ENCODE results near the gene ATP9B. TPM values are rescaled to one million over a fixed set of nuclear protein-coding genes. Genes with fewer than 3 reads are reported as not detected.

Gene ATP9B
- total and polyA plus RNA-seq, 3 donors from 2014 or later = 32.4 to 113 (median 78.2) TPM

- WGBS, 2 donors = 45 to 58% methylated on average over 18 of the region's 18 CpGs
- TF ChIP-seq POLR2A (IDR thresholded peaks at IDR 0.05) = no peak
- peak; percentile 28 for DNase-seq
- H3K27ac ChIP-seq = no peak overlapping the region
- H3K36me3 ChIP-seq (ENCODE audit: low read depth, missing control alignments) = no peaks in the 10 kb centered on the region
- intact Hi-C loops (cut with DNase I; ENCODE audit: low total_unique reads) = no loop called here
- no peaks in the 10 kb centered on the region for H3K27me3 ChIP-seq
- no peaks in the 10 kb centered on the region for H3K9me3 ChIP-seq
- peaks cover 3% of the 10 kb centered on the region for H3K4me1 ChIP-seq
- H3K4me3 ChIP-seq = no peak overlapping the region
These were observed 298.8 kb downstream of the ATP9B start for GRCh38 chr18:79367989-79368388.

GRCh38 chr18:79368681-79369080, 299.5 kb downstream of the ATP9B start:
- Histone ChIP-seq H3K36me3 (ENCODE audit: low read depth, missing control alignments) (no peaks in the 10 kb centered on the region), H3K9me3 (no peaks in the 10 kb centered on the region), H3K27ac (no peak overlapping the region), H3K27me3 (no peaks in the 10 kb centered on the region), H3K4me3 (no peak overlapping the region), H3K4me1 (peaks cover 3% of the 10 kb centered on the region)
- peak; percentile 8 for DNase-seq
- intact Hi-C loops (cut with DNase I; ENCODE audit: low total_unique reads) = no loop called here
- TF ChIP-seq CTCF (IDR thresholded peaks at IDR 0.05) (no peak), POLR2A (IDR thresholded peaks at IDR 0.05) (no peak)
- 85 to 86% methylated on average over 15 of the region's 15 CpGs for WGBS, 2 donors

GRCh38 chr18:79371561-79372121, 302.4 kb downstream of the ATP9B start:
- TF ChIP-seq CTCF (IDR thresholded peaks at IDR 0.05) (no peak), POLR2A (IDR thresholded peaks at IDR 0.05) (no peak)
- no peak overlapping the region for H3K27ac ChIP-seq
- no peaks in the 10 kb centered on the region for H3K27me3 ChIP-seq
- WGBS, 2 donors = 84 to 89% methylated on average over 14 of the region's 14 CpGs
- no peak overlapping the region for H3K4me3 ChIP-seq
- intact Hi-C loops (cut with DNase I; ENCODE audit: low total_unique reads) = no loop called here
- no peaks in the 10 kb centered on the region for H3K9me3 ChIP-seq
- H3K4me1 ChIP-seq = no peaks in the 10 kb centered on the region
- peak; percentile 4 for DNase-seq
- no peaks in the 10 kb centered on the region for H3K36me3 ChIP-seq (ENCODE audit: low read depth, missing control alignments)

GRCh38 chr18:79372461-79372860, 303.3 kb downstream of the ATP9B start:
- H3K27ac ChIP-seq = no peak overlapping the region

GRCh38 chr18:79372991-79373390, 303.8 kb downstream of the ATP9B start:
- Histone ChIP-seq H3K4me3 (no peak overlapping the region), H3K4me1 (no peaks in the 10 kb centered on the region), H3K36me3 (ENCODE audit: low read depth, missing control alignments) (no peaks in the 10 kb centered on the region), H3K9me3 (no peaks in the 10 kb centered on the region), H3K27ac (no peak overlapping the region), H3K27me3 (no peaks in the 10 kb centered on the region)
- TF ChIP-seq CTCF (IDR thresholded peaks at IDR 0.05) = no peak
- TF ChIP-seq POLR2A (IDR thresholded peaks at IDR 0.05) = no peak
- 85 to 95% methylated on average over 2 of the region's 2 CpGs for WGBS, 2 donors
- DNase-seq = no peak
- intact Hi-C loops (cut with DNase I; ENCODE audit: low total_unique reads) = no loop called here

More at GRCh38 chr18:79372461-79372860, 303.3 kb downstream of the ATP9B start:
- intact Hi-C loops (cut with DNase I; ENCODE audit: low total_unique reads) = no loop called here
- H3K4me3 ChIP-seq = no peak overlapping the region
- no peaks in the 10 kb centered on the region for H3K36me3 ChIP-seq (ENCODE audit: low read depth, missing control alignments)
- WGBS, 2 donors = 91 to 94% methylated on average over 10 of the region's 10 CpGs
- no peaks in the 10 kb centered on the region for H3K9me3 ChIP-seq
- no peak for TF ChIP-seq CTCF (IDR thresholded peaks at IDR 0.05)
- TF ChIP-seq POLR2A (IDR thresholded peaks at IDR 0.05) = no peak
- peak; percentile 12 for DNase-seq
- H3K4me1 ChIP-seq = no peaks in the 10 kb centered on the region
- no peaks in the 10 kb centered on the region for H3K27me3 ChIP-seq
